HCT116 (cell line): ENCODE data around the gene IL1RAPL1. TPM values are rescaled to one million over a fixed set of nuclear protein-coding genes. Genes with fewer than 3 reads are reported as not detected.

Source experiments
- ATAC-seq: fragments of 200-7000 bp; cut with Tn5 transposase; 2 replicates; pipeline ENCODE4 v1.9.1; 2020; ENCODE audit warnings: mild to moderate bottlenecking, moderate library complexity
- BruUV-seq: library from RNA; stranded (reverse); fragments of 400-500 nt; replicated peaks from 2 replicates; lab custom pipeline; 2021; lab: Mats Ljungman, UMichigan
- CTCF ChIA-PET: fragments of 300-600 bp; sonication (Branson Sonifier 250); formaldehyde crosslinking; loops from one replicate; lab custom pipeline; 2021; ENCODE audit warnings: antibody characterized with exemption; lab: Charles Lee
- POLR2A ChIA-PET: fragments of 300-600, 350-600 bp; sonication (Branson Sonifier 250); formaldehyde crosslinking; loops from one replicate; lab custom pipeline; 2021; ENCODE audit warnings: antibody characterized with exemption; lab: Charles Lee
- RAD21 ChIA-PET, 2 experiments: fragments of 300-600 bp; sonication (Branson Sonifier 250); formaldehyde crosslinking; loops; one replicate each; lab custom pipeline; 2023; ENCODE audit warnings: low total read pairs in 2 of 2; ENCODE audit not compliant: uncharacterized antibody in 2 of 2, unreplicated experiment in 2 of 2, low non-redundant PET in 1 of 2; lab: Charles Lee
- DNase-seq: peaks from one replicate; pipeline ENCODE4 v3.0.0-alpha.2; 2010; ENCODE audit warnings: low read depth, low spot score
- H2AFZ ChIP-seq: fragments of 200-600 bp; shearing (Covaris generic), sonication (generic); 2 replicates; pipeline ENCODE4 v1.6.1; 2017; ENCODE audit warnings: low read depth, mixed run types, mixed read lengths, antibody characterized with exemption, low read length; ENCODE audit not compliant: poor library complexity, severe bottlenecking
- H3K27ac ChIP-seq: 2 replicates; pipeline ENCODE4 v1.5.1; 2012; ENCODE audit warnings: low read depth, low read length
- H3K27me3 ChIP-seq: fragments of 200-600 bp; sonication (generic); 2 replicates; pipeline ENCODE4 v1.6.1; 2016; ENCODE audit warnings: mixed run types, low read length, mixed read lengths; ENCODE audit not compliant: insufficient read depth
- H3K36me3 ChIP-seq, 2 experiments: fragments of 200-500 bp in 1 of 2; fragments of 200-600 bp in 1 of 2; sonication (Bioruptor generic) in 1 of 2; sonication (generic) in 1 of 2; 2 replicates each; pipeline versions ENCODE4 v1.5.1 to v1.6.1; 2014 to 2016; ENCODE audit warnings: low read length in 2 of 2, inconsistent platforms in 1 of 2, mixed read lengths in 1 of 2, mixed run types in 1 of 2; ENCODE audit not compliant: insufficient read depth in 2 of 2, control insufficient read depth in 1 of 2
- H3K4me1 ChIP-seq, 2 experiments: fragments of 200-600 bp in 1 of 2; sonication (generic) in 1 of 2; 2 replicates each; pipeline versions ENCODE4 v1.5.1 to v1.6.1; 2012 to 2017; ENCODE audit warnings: low read length in 2 of 2, inconsistent platforms in 1 of 2, mild to moderate bottlenecking in 1 of 2, mixed read lengths in 1 of 2, mixed run types in 1 of 2, moderate library complexity in 1 of 2; ENCODE audit not compliant: insufficient read depth in 2 of 2, control insufficient read depth in 1 of 2
- H3K4me2 ChIP-seq: fragments of 200-600 bp; sonication (generic); 2 replicates; pipeline ENCODE4 v1.6.1; 2017; ENCODE audit warnings: mixed run types, low read length, mixed read lengths
- H3K4me3 ChIP-seq, 2 experiments: fragments of 200-600 bp in 1 of 2; sonication (generic) in 1 of 2; replicated peaks in 1 of 2; 2 replicates each; pipeline ENCODE4 v1.5.1; 2011 to 2016; ENCODE audit warnings: low read length in 2 of 2, control low read depth in 1 of 2, low read depth in 1 of 2, mild to moderate bottlenecking in 1 of 2, mixed read lengths in 1 of 2, mixed run types in 1 of 2
- H3K79me2 ChIP-seq: fragments of 200-600 bp; sonication (generic); 2 replicates; pipeline ENCODE4 v1.6.1; 2017; ENCODE audit warnings: mild to moderate bottlenecking, mixed run types, low read length, moderate library complexity, mixed read lengths; ENCODE audit not compliant: insufficient read depth
- H3K9ac ChIP-seq: fragments of 200-600 bp; sonication (generic); 2 replicates; pipeline ENCODE4 v1.6.1; 2016; ENCODE audit warnings: low read length, mixed read lengths
- H3K9me2 ChIP-seq: fragments of 200-600 bp; sonication (generic), shearing (Covaris generic); 2 replicates; pipeline ENCODE4 v1.6.1; 2017; ENCODE audit warnings: mixed run types, mild to moderate bottlenecking, moderate library complexity; ENCODE audit not compliant: insufficient read depth
- H3K9me3 ChIP-seq, 2 experiments: fragments of 200-500 bp in 1 of 2; fragments of 200-600 bp in 1 of 2; sonication (Bioruptor generic) in 1 of 2; sonication (generic) in 1 of 2; 2 replicates each; pipeline ENCODE4 v1.6.1; 2014 to 2017; ENCODE audit warnings: low read length in 2 of 2, mixed read lengths in 2 of 2, inconsistent platforms in 1 of 2, low read depth in 1 of 2, mild to moderate bottlenecking in 1 of 2, mixed run types in 1 of 2, moderate library complexity in 1 of 2; ENCODE audit not compliant: control insufficient read depth in 1 of 2, insufficient read depth in 1 of 2
- H4K20me1 ChIP-seq: fragments of 200-600 bp; sonication (generic), shearing (Covaris generic); 2 replicates; pipeline ENCODE4 v1.6.1; 2017; ENCODE audit warnings: mixed run types, mild to moderate bottlenecking, moderate library complexity; ENCODE audit not compliant: insufficient read depth
- CBX3 ChIP-seq: IDR thresholded peaks from 2 replicates; pipeline ENCODE4 v1.6.1; 2012; ENCODE audit warnings: low read depth
- CEBPB ChIP-seq: IDR thresholded peaks from 2 replicates; pipeline ENCODE4 v1.6.1; 2012; ENCODE audit warnings: low read depth
- EGR1 ChIP-seq: IDR thresholded peaks from 2 replicates; pipeline ENCODE4 v1.6.1; 2012; ENCODE audit warnings: low read depth
- EZH2 ChIP-seq: fragments of 200-600 bp; sonication (generic); IDR thresholded peaks from 2 replicates; pipeline ENCODE4 v1.6.1; 2017; ENCODE audit warnings: antibody characterized with exemption, mixed run types
- EZH2phosphoT487 ChIP-seq: fragments of 200-600 bp; IDR thresholded peaks from 2 replicates; pipeline ENCODE4 v1.6.1; 2018; ENCODE audit warnings: antibody characterized with exemption, borderline replicate concordance
- FOSL1 ChIP-seq: IDR thresholded peaks from 2 replicates; pipeline ENCODE4 v1.6.1; 2012; ENCODE audit warnings: low read depth
- POLR2A ChIP-seq: IDR thresholded peaks from 2 replicates; pipeline ENCODE4 v1.7.0; 2011; ENCODE audit warnings: borderline replicate concordance; ENCODE audit not compliant: insufficient read depth, insufficient read length; ENCODE audit errors: extremely low read depth
- POLR2AphosphoS5 ChIP-seq: IDR thresholded peaks from 2 replicates; pipeline ENCODE4 v1.6.1; 2011; ENCODE audit warnings: mild to moderate bottlenecking, low read depth, low read length, moderate library complexity
- RAD21 ChIP-seq: IDR thresholded peaks from 2 replicates; pipeline ENCODE4 v1.6.1; 2012; ENCODE audit warnings: low read depth, mild to moderate bottlenecking
- SIN3A ChIP-seq: IDR thresholded peaks from 2 replicates; pipeline ENCODE4 v1.6.1; 2012; ENCODE audit warnings: low read depth
- SP1 ChIP-seq: IDR thresholded peaks from 2 replicates; pipeline ENCODE4 v1.6.1; 2012; ENCODE audit warnings: low read depth
- SRF ChIP-seq: IDR thresholded peaks from 2 replicates; pipeline ENCODE4 v1.6.1; 2012; ENCODE audit warnings: low read depth
- TCF7L2 ChIP-seq: IDR thresholded peaks from 2 replicates; pipeline ENCODE4 v1.7.0; 2011; ENCODE audit warnings: borderline replicate concordance, inconsistent platforms; ENCODE audit not compliant: insufficient read depth, insufficient read length; ENCODE audit errors: extremely low read depth
- YY1 ChIP-seq: IDR thresholded peaks from 2 replicates; pipeline ENCODE4 v1.6.1; 2011; ENCODE audit warnings: low read length, low read depth, moderate library complexity, mild to moderate bottlenecking; ENCODE audit not compliant: insufficient replicate concordance; ENCODE audit errors: extremely low read depth
- ZNF274 ChIP-seq: fragments of 200-500 bp; sonication (Bioruptor generic); IDR thresholded peaks from 2 replicates; pipeline ENCODE4 v1.6.1; 2014; ENCODE audit warnings: mild to moderate bottlenecking, low read depth, low read length, inconsistent platforms
- intact Hi-C: fragments of 100-400 bp; cut with micrococcal nuclease; formaldehyde crosslinking; loops from 2 replicates; pipeline ENCODE4 v1.10.0; 2022
- total RNA-seq: library from RNA; stranded (reverse); gene quantifications from one replicate; pipeline ENCODE4 v1.2.1, GENCODE V29; 2021; ENCODE audit not compliant: unreplicated experiment
- TF ChIP-seq, protein P1 (sequence below): IDR thresholded peaks from 2 replicates; pipeline ENCODE4 v1.6.1; 2012; ENCODE audit warnings: low read depth
- TF ChIP-seq, protein P2 (sequence below): IDR thresholded peaks from 2 replicates; pipeline ENCODE4 v1.6.1; 2012
- TF ChIP-seq, protein P3 (sequence below): IDR thresholded peaks from 2 replicates; pipeline ENCODE4 v1.6.1; 2012
- TF ChIP-seq, protein P4 (sequence below): IDR thresholded peaks from 2 replicates; pipeline ENCODE4 v1.6.1; 2011; ENCODE audit warnings: mild to moderate bottlenecking, low read length, moderate library complexity; ENCODE audit not compliant: insufficient replicate concordance; ENCODE audit errors: extremely low read depth
- TF ChIP-seq, protein P5 (sequence below), 3 experiments: fragments of 200-600 bp in 1 of 3; sonication (generic) in 1 of 3; IDR thresholded peaks in 2 of 3; conservative IDR thresholded peaks in 1 of 3; 2 replicates each; pipeline ENCODE4 v1.5.1; 2012 to 2017; ENCODE audit warnings: low read depth in 2 of 3, low read length in 2 of 3, antibody characterized with exemption in 1 of 3, borderline replicate concordance in 1 of 3, control low read depth in 1 of 3, mild to moderate bottlenecking in 1 of 3, mixed read lengths in 1 of 3, mixed run types in 1 of 3, moderate library complexity in 1 of 3; ENCODE audit not compliant: insufficient read depth in 1 of 3

Gene IL1RAPL1
- total RNA-seq, 1 experiment from 2014 or later = 2.8 TPM

DNA sequence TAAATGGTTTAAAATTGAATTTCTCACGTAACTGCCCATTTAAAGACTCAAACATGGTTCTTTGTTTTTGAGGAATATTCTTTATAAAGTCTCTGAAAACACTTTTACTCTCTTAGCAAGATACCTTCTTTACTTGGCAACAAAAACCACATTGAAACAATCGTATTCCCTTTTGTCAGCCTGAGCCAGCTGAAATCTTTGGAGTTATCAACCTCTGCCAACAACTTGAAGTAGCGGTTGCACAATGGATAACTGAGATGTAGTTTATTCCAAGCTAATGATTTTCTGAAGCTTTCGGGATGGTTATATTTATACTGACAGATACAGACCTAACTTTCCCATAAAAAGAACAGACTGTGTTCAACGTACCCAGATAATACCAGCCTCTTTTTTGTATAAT is 561.3 kb downstream of the IL1RAPL1 start:
- H3K4me3 ChIP-seq = no peak overlapping the region

More for the DNA sequence above, 561.3 kb downstream of the IL1RAPL1 start:
- Histone ChIP-seq H3K9me2 (no peaks in the 10 kb centered on the region), H4K20me1 (no peaks in the 10 kb centered on the region), H3K9ac (no peak overlapping the region), H2AFZ (no peak overlapping the region), H3K4me1 (no peaks in the 10 kb centered on the region), H3K27me3 (no peaks in the 10 kb centered on the region), H3K27ac (no peak overlapping the region), H3K4me2 (no peak overlapping the region), H3K79me2 (no peaks in the 10 kb centered on the region), H3K9me3 (no peaks in the 10 kb centered on the region)
- DNase-seq = no peak
- intact Hi-C loops = no loop called here
- ChIA-PET POLR2A (no interaction called here), RAD21 (no interaction called here), CTCF (no interaction called here)
- ATAC-seq = no peak
- no TSS peak for BruUV-seq
- no peak for TF ChIP-seq EGR1
- no peak for TF ChIP-seq SP1
- TF ChIP-seq CBX3 = no peak
- TF ChIP-seq, protein P1, sequence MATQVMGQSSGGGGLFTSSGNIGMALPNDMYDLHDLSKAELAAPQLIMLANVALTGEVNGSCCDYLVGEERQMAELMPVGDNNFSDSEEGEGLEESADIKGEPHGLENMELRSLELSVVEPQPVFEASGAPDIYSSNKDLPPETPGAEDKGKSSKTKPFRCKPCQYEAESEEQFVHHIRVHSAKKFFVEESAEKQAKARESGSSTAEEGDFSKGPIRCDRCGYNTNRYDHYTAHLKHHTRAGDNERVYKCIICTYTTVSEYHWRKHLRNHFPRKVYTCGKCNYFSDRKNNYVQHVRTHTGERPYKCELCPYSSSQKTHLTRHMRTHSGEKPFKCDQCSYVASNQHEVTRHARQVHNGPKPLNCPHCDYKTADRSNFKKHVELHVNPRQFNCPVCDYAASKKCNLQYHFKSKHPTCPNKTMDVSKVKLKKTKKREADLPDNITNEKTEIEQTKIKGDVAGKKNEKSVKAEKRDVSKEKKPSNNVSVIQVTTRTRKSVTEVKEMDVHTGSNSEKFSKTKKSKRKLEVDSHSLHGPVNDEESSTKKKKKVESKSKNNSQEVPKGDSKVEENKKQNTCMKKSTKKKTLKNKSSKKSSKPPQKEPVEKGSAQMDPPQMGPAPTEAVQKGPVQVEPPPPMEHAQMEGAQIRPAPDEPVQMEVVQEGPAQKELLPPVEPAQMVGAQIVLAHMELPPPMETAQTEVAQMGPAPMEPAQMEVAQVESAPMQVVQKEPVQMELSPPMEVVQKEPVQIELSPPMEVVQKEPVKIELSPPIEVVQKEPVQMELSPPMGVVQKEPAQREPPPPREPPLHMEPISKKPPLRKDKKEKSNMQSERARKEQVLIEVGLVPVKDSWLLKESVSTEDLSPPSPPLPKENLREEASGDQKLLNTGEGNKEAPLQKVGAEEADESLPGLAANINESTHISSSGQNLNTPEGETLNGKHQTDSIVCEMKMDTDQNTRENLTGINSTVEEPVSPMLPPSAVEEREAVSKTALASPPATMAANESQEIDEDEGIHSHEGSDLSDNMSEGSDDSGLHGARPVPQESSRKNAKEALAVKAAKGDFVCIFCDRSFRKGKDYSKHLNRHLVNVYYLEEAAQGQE = no peak
- no peak for TF ChIP-seq POLR2AphosphoS5
- no peak for TF ChIP-seq POLR2A
- no peak for TF ChIP-seq SRF
- TF ChIP-seq, protein P2, sequence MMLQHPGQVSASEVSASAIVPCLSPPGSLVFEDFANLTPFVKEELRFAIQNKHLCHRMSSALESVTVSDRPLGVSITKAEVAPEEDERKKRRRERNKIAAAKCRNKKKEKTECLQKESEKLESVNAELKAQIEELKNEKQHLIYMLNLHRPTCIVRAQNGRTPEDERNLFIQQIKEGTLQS = no peak
- no peak for TF ChIP-seq TCF7L2
- no peak for TF ChIP-seq SIN3A
- TF ChIP-seq, protein P3, sequence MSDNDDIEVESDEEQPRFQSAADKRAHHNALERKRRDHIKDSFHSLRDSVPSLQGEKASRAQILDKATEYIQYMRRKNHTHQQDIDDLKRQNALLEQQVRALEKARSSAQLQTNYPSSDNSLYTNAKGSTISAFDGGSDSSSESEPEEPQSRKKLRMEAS = no peak
- no peak for TF ChIP-seq YY1
- TF ChIP-seq RAD21 = no peak
- no peak for TF ChIP-seq CEBPB
- TF ChIP-seq EZH2phosphoT487 = no peak
- TF ChIP-seq, protein P4, sequence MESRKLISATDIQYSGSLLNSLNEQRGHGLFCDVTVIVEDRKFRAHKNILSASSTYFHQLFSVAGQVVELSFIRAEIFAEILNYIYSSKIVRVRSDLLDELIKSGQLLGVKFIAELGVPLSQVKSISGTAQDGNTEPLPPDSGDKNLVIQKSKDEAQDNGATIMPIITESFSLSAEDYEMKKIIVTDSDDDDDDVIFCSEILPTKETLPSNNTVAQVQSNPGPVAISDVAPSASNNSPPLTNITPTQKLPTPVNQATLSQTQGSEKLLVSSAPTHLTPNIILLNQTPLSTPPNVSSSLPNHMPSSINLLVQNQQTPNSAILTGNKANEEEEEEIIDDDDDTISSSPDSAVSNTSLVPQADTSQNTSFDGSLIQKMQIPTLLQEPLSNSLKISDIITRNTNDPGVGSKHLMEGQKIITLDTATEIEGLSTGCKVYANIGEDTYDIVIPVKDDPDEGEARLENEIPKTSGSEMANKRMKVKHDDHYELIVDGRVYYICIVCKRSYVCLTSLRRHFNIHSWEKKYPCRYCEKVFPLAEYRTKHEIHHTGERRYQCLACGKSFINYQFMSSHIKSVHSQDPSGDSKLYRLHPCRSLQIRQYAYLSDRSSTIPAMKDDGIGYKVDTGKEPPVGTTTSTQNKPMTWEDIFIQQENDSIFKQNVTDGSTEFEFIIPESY = no peak
- no peak for TF ChIP-seq FOSL1
- TF ChIP-seq ZNF274 = no peak
- no peak for TF ChIP-seq EZH2
- TF ChIP-seq, protein P5, sequence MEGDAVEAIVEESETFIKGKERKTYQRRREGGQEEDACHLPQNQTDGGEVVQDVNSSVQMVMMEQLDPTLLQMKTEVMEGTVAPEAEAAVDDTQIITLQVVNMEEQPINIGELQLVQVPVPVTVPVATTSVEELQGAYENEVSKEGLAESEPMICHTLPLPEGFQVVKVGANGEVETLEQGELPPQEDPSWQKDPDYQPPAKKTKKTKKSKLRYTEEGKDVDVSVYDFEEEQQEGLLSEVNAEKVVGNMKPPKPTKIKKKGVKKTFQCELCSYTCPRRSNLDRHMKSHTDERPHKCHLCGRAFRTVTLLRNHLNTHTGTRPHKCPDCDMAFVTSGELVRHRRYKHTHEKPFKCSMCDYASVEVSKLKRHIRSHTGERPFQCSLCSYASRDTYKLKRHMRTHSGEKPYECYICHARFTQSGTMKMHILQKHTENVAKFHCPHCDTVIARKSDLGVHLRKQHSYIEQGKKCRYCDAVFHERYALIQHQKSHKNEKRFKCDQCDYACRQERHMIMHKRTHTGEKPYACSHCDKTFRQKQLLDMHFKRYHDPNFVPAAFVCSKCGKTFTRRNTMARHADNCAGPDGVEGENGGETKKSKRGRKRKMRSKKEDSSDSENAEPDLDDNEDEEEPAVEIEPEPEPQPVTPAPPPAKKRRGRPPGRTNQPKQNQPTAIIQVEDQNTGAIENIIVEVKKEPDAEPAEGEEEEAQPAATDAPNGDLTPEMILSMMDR (IDR thresholded peaks at IDR 0.05 in 2 of 3, conservative IDR thresholded peaks at IDR 0.05 in 1 of 3; ENCODE audit: borderline replicate concordance in 1 of 3, insufficient read depth in 1 of 3, low read depth in 2 of 3, low read length in 2 of 3) = no peak
- TF ChIP-seq, all 23 proteins: peak for 0
- no peaks in the 10 kb centered on the region for H3K36me3 ChIP-seq
